Gastrocnemius medialis (tissue), 4 donors: Measurements from ENCODE around the gene A3GALT2. TPM values are rescaled to one million over a fixed set of nuclear protein-coding genes. Genes with fewer than 3 reads are reported as not detected.
"Not testable (repeated sequence)": the region's sequence is repeated elsewhere in the genome, so short reads cannot be mapped to it uniquely, and the experiment has no call there.

Experiments used
- ATAC-seq, 2 donors: fragments of 150-250 bp; one replicate each; pipeline ENCODE4 v1.9.1; 2016
- DNase-seq, 2 donors: peaks; one replicate each; pipeline ENCODE4 v3.0.0-alpha.2; 2019
- H3K27ac ChIP-seq, 4 donors: fragments of 200-600 bp; sonication (generic); 1 replicate in 1 of 4; 2 replicates in 3 of 4; pipeline ENCODE4 v1.5.1; 2016 to 2018; ENCODE audit warnings: mild to moderate bottlenecking in 2 of 4, moderate library complexity in 1 of 4
- H3K27me3 ChIP-seq, 3 donors: fragments of 200-600 bp; sonication (generic) in 2 of 3; 1 replicate in 1 of 3; 2 replicates in 2 of 3; pipeline versions ENCODE4 v1.5.1 to v1.6.0; 2016 to 2019; ENCODE audit warnings: mild to moderate bottlenecking in 1 of 3, moderate library complexity in 1 of 3
- H3K36me3 ChIP-seq, 2 donors: fragments of 200-600 bp; sonication (generic) in 1 of 2; one replicate each; pipeline ENCODE4 v1.5.1; 2017 to 2018
- H3K4me1 ChIP-seq, 2 donors: fragments of 200-600 bp; sonication (generic) in 1 of 2; one replicate each; pipeline ENCODE4 v1.5.1; 2016 to 2017; ENCODE audit warnings: mild to moderate bottlenecking in 2 of 2
- H3K4me3 ChIP-seq, 4 donors: fragments of 200-600 bp; sonication (generic) in 3 of 4; 1 replicate in 1 of 4; 2 replicates in 3 of 4; pipeline ENCODE4 v1.5.1; 2016 to 2019; ENCODE audit warnings: mild to moderate bottlenecking in 2 of 4
- H3K9me3 ChIP-seq, 3 donors: fragments of 200-600 bp; sonication (generic) in 2 of 3; 1 replicate in 1 of 3; 2 replicates in 2 of 3; pipeline ENCODE4 v1.5.1; 2016 to 2019
- CTCF ChIP-seq, 5 experiments: fragments of 450-650 bp in 3 of 5; fragments of 200-600 bp in 2 of 5; sonication (generic) in 2 of 5; IDR thresholded peaks in 4 of 5; conservative IDR thresholded peaks in 1 of 5; 1 replicate in 4 of 5; 2 replicates in 1 of 5; pipeline ENCODE4 v1.5.1; 2016 to 2019; ENCODE audit warnings: antibody characterized with exemption in 5 of 5, mild to moderate bottlenecking in 3 of 5, moderate library complexity in 3 of 5
- POLR2A ChIP-seq, 2 donors: fragments of 450-650 bp; IDR thresholded peaks; one replicate each; pipeline ENCODE4 v1.6.1; 2017; ENCODE audit warnings: antibody characterized with exemption in 2 of 2, mild to moderate bottlenecking in 2 of 2, moderate library complexity in 2 of 2
- in situ Hi-C, 4 donors: fragments of 200-750 bp; cut with MboI; loops; one replicate each; pipeline versions ENCODE4 v1.15.0 to v1.8.0; 2017; ENCODE audit warnings: low sequenced_read_pairs in 4 of 4
- intact Hi-C: fragments of 100-400 bp; cut with DNase I; formaldehyde crosslinking; loops from one replicate; pipeline ENCODE4 v1.15.1; 2023; ENCODE audit warnings: low total_unique reads
- total RNA-seq, 4 donors: library from RNA; depleted of rRNA; stranded (reverse); fragments of >200 nt; gene quantifications; one replicate each; pipeline versions ENCODE4 v1.1.0 to v1.2.3, GENCODE V29; 2016

Gene A3GALT2
- total RNA-seq, 4 donors from 2014 or later: not detected

- H3K27me3 ChIP-seq: peaks cover 0 to 9% (median 0%) of the 10 kb centered on the region in 3 donors
- H3K36me3 ChIP-seq: no peaks in the 10 kb centered on the region
- intact Hi-C loops (no loop called here), in situ Hi-C loops (no loop called here)
- no peaks in the 10 kb centered on the region for H3K4me1 ChIP-seq
- no peak overlapping the region for H3K27ac ChIP-seq
- no peak for TF ChIP-seq POLR2A (IDR thresholded peaks at IDR 0.05)
- no peak for TF ChIP-seq CTCF (IDR thresholded peaks at IDR 0.05 in 4 of 5, conservative IDR thresholded peaks at IDR 0.05 in 1 of 5)
- DNase-seq: no peak
- no peak for ATAC-seq
- no peaks in the 10 kb centered on the region for H3K9me3 ChIP-seq
- H3K4me3 ChIP-seq: no peak overlapping the region
Measured at GRCh38 chr1:33310702-33311101, 10.2 kb downstream of the A3GALT2 start.

- H3K9me3 ChIP-seq, intact Hi-C loops, ATAC-seq: not testable (repeated sequence)
Measured at GRCh38 chr1:33309351-33309750, 11.5 kb downstream of the A3GALT2 start.

GRCh38 chr1:33307494-33307864 is 13.4 kb downstream of the A3GALT2 start:
- DNase-seq (no peak), ATAC-seq (no peak)
- TF ChIP-seq POLR2A (IDR thresholded peaks at IDR 0.05): no peak
- no peak for TF ChIP-seq CTCF (IDR thresholded peaks at IDR 0.05 in 4 of 5, conservative IDR thresholded peaks at IDR 0.05 in 1 of 5)
- Histone ChIP-seq H3K27me3 (peaks cover 0 to 9% (median 0%) of the 10 kb centered on the region in 3 donors), H3K4me3 (no peak overlapping the region), H3K4me1 (no peaks in the 10 kb centered on the region), H3K36me3 (no peaks in the 10 kb centered on the region), H3K27ac (no peak overlapping the region), H3K9me3 (no peaks in the 10 kb centered on the region)
- intact Hi-C loops: no loop called here
- in situ Hi-C loops: no loop called here

More at GRCh38 chr1:33309351-33309750, 11.5 kb downstream of the A3GALT2 start:
- H3K36me3 ChIP-seq, H3K27me3 ChIP-seq, H3K4me3 ChIP-seq, in situ Hi-C loops, H3K27ac ChIP-seq, H3K4me1 ChIP-seq: not testable (repeated sequence)
- peak in 1 of 2 donors; percentile 10 for DNase-seq

- Histone ChIP-seq H3K27ac (no peak overlapping the region), H3K4me1 (no peaks in the 10 kb centered on the region), H3K36me3 (no peaks in the 10 kb centered on the region), H3K27me3 (peaks cover 0 to 9% (median 0%) of the 10 kb centered on the region in 3 donors), H3K9me3 (no peaks in the 10 kb centered on the region), H3K4me3 (peak overlapping the region; percentile 16 to 57 (median 40))
- in situ Hi-C loops: no loop called here
- ATAC-seq (peak; percentile 9 to 60), DNase-seq (peak in 1 of 2 donors; percentile 41)
- intact Hi-C loops: no loop called here
- TF ChIP-seq POLR2A (IDR thresholded peaks at IDR 0.05) (no peak), CTCF (IDR thresholded peaks at IDR 0.05 in 4 of 5, conservative IDR thresholded peaks at IDR 0.05 in 1 of 5) (no peak)
Measured at GRCh38 chr1:33306653-33307493, 14.0 kb downstream of the A3GALT2 start.

- Histone ChIP-seq H3K27ac (no peak overlapping the region), H3K27me3 (peaks cover 0 to 9% (median 0%) of the 10 kb centered on the region in 3 donors), H3K4me1 (peaks cover 2 to 5% of the 10 kb centered on the region in 2 donors), H3K9me3 (no peaks in the 10 kb centered on the region), H3K4me3 (peak overlapping the region in 3 of 4 donors; percentile 34 to 57 (median 45)), H3K36me3 (no peaks in the 10 kb centered on the region)
- intact Hi-C loops: no loop called here
- in situ Hi-C loops: no loop called here
- no peak for ATAC-seq
- DNase-seq: peak in 1 of 2 donors; percentile 9
- TF ChIP-seq CTCF (IDR thresholded peaks at IDR 0.05 in 4 of 5, conservative IDR thresholded peaks at IDR 0.05 in 1 of 5) (no peak), POLR2A (IDR thresholded peaks at IDR 0.05) (no peak)
Measured at GRCh38 chr1:33305816-33306652, 14.9 kb downstream of the A3GALT2 start.
